GM21723 (cell line): ENCODE measurements around the gene DVL1.
"Not testable (repeated sequence)": the region's sequence is repeated elsewhere in the genome, so short reads cannot be mapped to it uniquely, and the experiment has no call there.

Source experiments
- ATAC-seq: cut with Tn5 transposase; IDR thresholded peaks from one replicate; pipeline ENCODE4 v1.9.1; 2021; ENCODE audit warnings: mild to moderate bottlenecking, moderate library complexity; ENCODE audit not compliant: unreplicated experiment

DVL1 gene

GRCh38 chr1:1373815-1374588 is 24.8 kb upstream of the DVL1 start:
- no peak for ATAC-seq

- ATAC-seq: no peak
These were observed 24.0 kb upstream of the DVL1 start for GRCh38 chr1:1373051-1373814.

DNA sequence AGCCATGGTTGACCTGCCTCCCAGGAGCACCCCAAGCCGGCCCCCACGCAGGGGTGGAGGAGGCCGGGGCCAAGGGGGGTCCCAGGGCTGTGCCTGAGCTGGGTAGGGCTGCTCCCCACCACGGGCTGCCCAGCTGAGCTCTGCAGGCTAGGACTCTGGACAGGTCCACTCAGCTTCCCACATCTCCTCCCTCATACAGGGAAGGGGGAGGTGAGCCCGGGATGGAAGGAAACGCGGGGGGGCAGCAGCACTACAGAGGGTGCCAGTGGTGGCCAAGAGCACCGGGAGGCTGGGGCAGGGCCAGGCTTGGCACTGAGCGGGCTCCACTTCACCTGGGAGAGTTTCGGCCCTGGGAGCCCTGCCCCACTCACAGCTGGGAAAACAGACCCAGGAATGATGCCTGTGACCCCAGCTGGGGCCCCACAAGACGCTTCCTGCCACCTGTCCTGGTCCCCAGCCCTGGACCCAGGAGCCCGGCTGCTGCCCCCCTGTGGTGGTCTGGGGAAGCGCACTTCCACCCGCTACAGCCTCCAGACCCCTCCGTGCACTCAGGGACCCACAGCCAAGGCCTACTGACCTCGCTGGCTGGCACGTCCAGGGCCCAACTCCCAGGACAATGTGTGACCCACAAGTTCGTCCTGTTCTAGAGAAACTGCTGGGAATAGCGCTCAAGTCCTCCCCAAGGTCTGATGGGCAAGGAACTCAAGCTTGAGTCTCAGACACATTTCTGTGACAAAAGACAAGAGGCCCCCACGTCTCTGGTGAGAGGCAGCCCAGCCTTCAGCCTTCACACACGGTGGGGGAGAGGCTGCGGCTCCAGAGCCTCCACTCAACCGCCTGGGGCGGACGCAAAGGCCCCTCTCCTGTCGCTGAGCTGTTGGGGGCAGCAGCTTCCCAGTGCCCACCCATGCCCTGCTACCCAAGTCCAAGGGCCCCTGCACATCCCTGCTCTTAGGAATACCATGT is 22.8 kb upstream of the DVL1 start:
- ATAC-seq: peak; percentile 23

GRCh38 chr1:1371364-1371745 is 22.1 kb upstream of the DVL1 start:
- no peak for ATAC-seq

DNA sequence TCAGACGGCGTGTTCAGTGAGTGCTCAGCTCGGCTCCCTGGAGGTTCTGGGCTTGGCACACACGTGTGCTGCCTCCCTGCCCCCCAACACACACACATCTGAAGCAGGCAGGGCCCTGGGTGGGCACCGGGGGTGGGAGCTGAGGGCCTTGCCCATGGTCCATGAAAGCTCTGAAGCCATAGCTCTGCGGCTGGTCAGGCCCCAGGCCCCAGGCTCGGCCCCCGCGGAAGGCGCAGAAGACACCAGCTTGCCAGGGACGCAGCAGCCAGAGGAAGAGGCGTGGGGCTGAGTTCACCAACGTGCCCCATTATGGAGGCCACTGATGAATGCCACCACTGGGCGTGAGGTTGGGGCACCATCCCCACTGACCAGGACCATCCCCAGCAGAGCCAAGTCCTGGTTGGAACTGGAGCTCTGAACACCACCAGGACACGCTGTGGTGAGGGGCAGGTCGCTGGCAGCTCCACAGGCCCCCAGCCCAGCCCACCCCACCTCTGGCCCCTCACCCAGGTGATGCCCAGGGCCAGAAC is 21.6 kb upstream of the DVL1 start:
- no peak for ATAC-seq

GRCh38 chr1:1370094-1370493 is 20.9 kb upstream of the DVL1 start:
- not testable (repeated sequence) for ATAC-seq

DNA sequence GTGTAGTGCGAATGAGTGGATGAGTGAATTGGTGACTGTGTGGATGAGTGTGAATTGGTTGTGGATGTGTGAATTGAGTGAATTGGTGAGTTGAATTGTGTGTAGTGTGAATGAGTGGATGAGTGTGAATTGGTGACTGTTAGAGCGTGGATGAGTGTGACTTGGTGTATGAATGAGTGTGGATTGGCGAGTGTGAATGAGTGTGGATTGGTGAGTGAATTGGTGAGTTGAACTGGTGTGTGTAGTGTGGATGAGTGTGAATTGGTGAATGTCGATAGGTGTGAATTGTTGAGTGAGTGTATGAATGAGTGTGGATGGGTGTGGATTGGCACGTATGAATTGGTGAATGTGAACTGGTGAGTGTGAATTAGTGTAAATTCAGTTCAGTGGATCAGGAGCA is 18.1 kb upstream of the DVL1 start:
- ATAC-seq: no peak

- no peak for ATAC-seq
These were observed 17.5 kb upstream of the DVL1 start for GRCh38 chr1:1366699-1367066.

DNA sequence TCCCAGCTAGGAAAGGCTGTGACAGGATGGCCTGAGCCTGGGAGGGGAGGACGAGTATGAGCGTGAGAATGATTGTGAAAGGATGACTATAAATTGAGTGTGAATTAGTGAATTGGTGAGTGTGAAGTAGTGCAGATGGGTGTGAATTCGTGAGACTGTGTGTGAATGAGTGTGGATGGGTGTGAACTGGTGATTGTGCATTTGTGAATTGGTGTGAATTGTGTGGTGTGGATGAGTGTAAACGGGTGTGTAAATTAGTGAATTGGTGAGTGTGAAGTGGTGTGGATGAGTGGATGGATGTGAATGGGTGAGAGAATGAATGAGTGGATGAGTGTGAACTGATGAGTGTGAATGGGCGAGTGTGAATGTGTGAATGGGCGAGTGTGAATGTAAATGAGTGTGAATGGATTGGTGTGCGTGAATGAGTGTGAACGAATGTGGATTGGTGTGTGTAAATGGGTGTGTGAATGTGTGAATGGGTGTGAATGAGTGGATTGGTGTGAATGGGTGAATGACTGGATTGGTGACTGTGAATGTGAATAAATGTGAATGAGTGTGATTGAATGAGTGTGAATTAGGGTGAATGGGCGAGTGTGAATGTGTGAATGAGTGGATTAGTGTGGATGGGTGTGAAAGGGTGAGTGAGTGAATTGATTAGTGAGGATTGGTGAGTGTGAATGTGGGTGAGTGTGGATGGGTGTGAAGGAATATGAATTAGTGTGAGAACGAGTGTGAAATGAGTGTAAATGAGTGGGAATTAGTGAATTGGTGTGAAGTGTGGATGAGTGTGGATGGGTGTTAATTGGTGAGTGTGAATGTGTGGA is 16.9 kb upstream of the DVL1 start:
- ATAC-seq: no peak

GRCh38 chr1:1364266-1364665 is 15.0 kb upstream of the DVL1 start:
- ATAC-seq: no peak

GRCh38 chr1:1361982-1362423 is 12.8 kb upstream of the DVL1 start:
- ATAC-seq: no peak

DNA sequence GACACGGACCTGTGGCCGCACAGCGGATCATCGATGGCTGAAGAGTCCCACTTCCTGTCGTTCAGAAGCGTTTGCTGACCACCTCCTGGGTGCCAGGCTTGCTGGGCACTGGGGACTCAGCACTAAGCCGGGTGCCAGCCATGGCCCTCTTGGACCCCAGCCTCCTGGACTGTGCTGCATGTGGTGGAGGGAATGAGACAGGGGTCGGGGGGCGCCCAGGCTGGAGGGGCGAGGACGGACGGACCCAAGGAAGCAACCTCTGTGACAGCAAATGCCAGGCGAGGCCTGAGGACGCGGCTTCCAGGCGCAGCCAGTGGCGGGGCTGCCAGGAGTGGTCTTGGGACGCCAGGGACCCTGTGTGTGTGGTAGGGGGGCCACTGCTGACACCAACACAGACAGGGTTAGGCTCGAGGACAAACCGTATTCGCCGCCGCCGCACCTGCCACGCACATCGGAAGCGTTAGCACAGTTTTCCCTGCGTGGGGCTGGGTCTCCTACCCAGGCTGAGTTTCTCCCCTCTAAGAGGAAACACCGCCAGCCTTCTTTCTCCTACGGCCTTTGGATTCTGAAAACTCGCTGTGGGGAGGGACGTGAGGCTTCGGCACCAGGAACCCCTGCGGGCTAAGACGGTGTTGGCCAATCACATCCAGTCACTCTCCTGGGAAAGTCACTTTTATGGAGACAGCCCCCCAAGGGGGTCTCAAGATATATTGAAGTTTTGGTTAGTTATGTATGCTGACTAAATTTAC is 12.2 kb upstream of the DVL1 start:
- ATAC-seq: no peak

DNA sequence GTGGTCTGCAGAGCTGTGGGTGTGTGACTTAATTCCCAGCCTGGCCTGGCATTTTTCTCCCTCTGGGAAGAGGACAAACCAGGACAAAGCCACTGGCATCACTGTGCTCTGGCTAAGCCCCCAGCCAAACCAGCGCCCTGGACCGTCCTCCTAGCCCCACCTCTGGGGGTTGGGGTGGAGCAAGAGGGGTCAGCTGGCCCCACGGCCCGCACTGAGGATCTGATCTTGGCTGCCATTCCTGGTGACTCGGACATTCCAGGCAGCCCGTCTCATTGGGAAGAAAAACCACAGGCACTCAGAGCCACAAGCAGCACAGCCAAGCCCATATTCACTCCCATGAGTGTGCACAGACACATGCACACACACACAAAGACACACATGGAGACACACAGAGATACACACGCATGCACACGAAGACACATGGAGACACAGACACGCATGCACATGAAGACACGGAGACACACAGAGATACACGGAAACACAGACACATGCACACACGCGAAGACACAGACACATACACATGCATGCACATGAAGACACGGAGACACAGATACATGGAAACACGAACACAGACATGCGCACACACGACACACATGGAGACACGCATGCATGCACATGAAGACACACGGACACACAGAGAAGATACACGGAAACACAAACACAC is 11.4 kb upstream of the DVL1 start:
- no peak for ATAC-seq

- no peak for ATAC-seq
These were observed 10.6 kb upstream of the DVL1 start for GRCh38 chr1:1359664-1360468.

DNA sequence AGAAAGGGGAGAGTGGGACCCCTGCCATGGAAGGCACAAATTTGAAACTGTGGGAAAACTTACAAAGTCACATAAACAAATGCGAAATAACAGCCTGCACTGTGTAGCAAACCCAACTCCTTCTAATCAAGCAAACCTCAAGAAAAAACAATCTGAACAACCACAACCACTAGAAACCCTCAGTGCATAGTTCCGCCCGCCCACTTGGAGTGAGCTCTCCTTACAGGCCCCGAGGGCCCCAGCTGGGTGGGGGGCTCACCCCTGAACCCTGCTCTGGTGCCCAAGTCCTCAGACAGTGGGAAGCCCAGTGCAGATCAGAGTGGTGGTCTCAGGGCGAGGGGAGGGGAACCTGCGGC is 10.1 kb upstream of the DVL1 start:
- no peak for ATAC-seq

DNA sequence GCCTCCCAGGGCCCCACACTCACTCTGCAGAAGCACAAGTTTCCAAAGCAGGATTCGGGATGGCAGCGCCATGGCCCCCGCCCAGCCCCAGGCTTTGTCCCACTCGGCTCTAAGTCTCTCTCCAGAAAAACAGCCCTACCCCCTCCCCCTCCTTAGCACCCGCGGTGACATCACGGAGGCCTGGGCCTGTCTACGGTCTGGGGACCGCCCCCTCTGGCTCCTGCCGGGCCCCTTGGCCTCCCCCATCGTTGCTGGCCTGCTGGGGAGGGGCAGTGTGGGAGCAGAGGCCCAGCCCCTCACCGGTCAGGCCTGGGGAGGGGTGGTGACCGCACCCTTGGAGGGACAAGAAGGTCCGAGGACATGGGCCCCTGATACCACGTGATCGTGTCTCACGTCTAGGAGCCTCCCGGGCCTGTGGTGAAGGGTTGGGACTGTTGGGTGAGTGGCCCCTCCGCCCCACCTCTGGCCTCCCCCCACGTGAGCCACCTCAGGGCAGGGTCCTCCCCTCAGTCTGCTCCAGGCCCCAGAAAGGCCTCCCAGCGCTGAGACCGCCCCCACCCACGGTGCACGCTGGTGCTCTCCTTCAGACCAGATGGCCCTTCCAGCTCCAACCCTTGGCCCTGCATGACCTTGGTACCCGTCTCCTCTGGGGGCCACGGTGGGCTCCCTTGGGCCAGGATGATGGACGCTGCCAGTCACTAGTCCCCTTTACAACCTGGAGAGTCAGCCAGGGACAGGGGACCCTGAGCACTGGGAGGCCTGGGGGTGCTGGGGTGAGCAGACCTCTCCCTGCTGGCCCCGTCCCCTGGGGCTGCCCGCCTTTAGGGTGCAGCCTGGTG is 9.4 kb upstream of the DVL1 start, which contains the start of gene MXRA8:
Gene MXRA8, minus strand, starts transcription at position 123 of the 839 bp plus-strand sequence. Its CDS starts 51 bp downstream, at position 72.
- ATAC-seq: no peak

GRCh38 chr1:1357871-1358432 is 8.7 kb upstream of the DVL1 start:
- no peak for ATAC-seq
